ENCODE results near the gene TNFAIP8L1. TPM values are rescaled to one million over a fixed set of nuclear protein-coding genes. Genes with fewer than 3 reads are reported as not detected.

TNFAIP8L1 gene
- total and polyA plus RNA-seq, 2 of the 8 experiments (the other 6 are each of a cell fraction or from before 2014, with no cell fraction given), result 3.2 to 6.1 TPM

DNA sequence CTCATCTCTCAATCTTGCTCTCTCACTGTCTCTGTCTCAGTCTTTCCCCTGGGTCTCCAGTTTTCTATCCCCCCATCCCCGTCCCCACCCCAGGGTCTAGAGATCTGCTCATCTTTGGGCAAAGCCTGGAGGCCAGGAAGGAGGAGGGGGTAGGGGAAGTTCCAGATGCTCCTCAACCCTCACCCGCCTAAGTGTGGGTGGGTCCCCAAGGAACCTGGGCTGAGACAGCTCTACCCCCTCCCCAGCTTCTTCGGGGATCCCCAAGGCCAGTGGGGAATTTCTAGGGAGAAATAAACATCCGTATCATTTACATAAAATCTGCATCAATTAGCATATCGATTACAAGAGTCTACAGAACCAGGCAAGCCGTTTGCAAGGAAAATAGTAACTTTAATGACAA is 48.0 kb upstream of the TNFAIP8L1 start:
- Histone ChIP-seq H3K79me1 (ENCODE audit: low read depth, low read length) (no peaks in the 10 kb centered on the region), H3K79me2 (ENCODE audit: control insufficient read depth in 1 of 2, insufficient read depth in 2 of 2, low read length in 2 of 2) (no peaks in the 10 kb centered on the region), H3K18ac (ENCODE audit: extremely low read depth, low read length) (no peak overlapping the region), H2BK12ac (ENCODE audit: low read depth, low read length) (no peak overlapping the region), H3K23me2 (ENCODE audit: low read depth, low read length) (no peaks in the 10 kb centered on the region; the same call in 1 of the 2 replicates), H3K56ac (replicated peaks; ENCODE audit: insufficient read length, low read depth, low read length) (no peak overlapping the region), H4K5ac (ENCODE audit: insufficient read length, low read depth, low read length) (no peak overlapping the region), H3K14ac (ENCODE audit: insufficient read length) (no peak overlapping the region), H3K4ac (replicated peaks; ENCODE audit: insufficient read length, low read depth, low read length) (no peak overlapping the region), H3K4me2 (ENCODE audit: insufficient read depth in 1 of 2, low read depth in 2 of 2, low read length in 2 of 2) (no peak overlapping the region), H3K23ac (ENCODE audit: insufficient read length) (no peak overlapping the region), H4K8ac (ENCODE audit: extremely low read depth, insufficient read depth, low read length) (no peak overlapping the region; the same call in 1 of the 2 replicates), H2BK15ac (ENCODE audit: low read length) (no peak overlapping the region), H3K27ac (ENCODE audit: low read depth, low read length) (no peak overlapping the region), H3K36me3 (ENCODE audit: control insufficient read depth in 2 of 4, insufficient read depth in 4 of 4, low read length in 3 of 4) (no peaks in the 10 kb centered on the region), H3K9ac (replicated peaks in 1 of 4; ENCODE audit: extremely low read depth in 1 of 4, low read depth in 3 of 4, low read length in 3 of 4) (no peak overlapping the region), H3K27me3 (replicated peaks in 1 of 4; ENCODE audit: control insufficient read depth in 3 of 4, extremely low read depth in 1 of 4, insufficient read depth in 3 of 4, low read length in 3 of 4) (peaks cover 0 to 3% (median 0%) of the 10 kb centered on the region in 4 experiments; a peak in 1 of 7 replicates), H2AFZ (ENCODE audit: low read length) (no peak overlapping the region), H2AK5ac (ENCODE audit: low read depth, low read length) (no peak overlapping the region), H2BK20ac (ENCODE audit: low read length) (no peak overlapping the region), H4K91ac (replicated peaks; ENCODE audit: insufficient read length, low read length) (no peak overlapping the region), H2BK120ac (replicated peaks; ENCODE audit: low read depth, low read length) (no peak overlapping the region), H3K4me3 (ENCODE audit: extremely low read depth in 1 of 4, insufficient read depth in 2 of 4, low read depth in 3 of 4, low read length in 4 of 4) (no peak overlapping the region), H3K4me1 (replicated peaks in 1 of 4; ENCODE audit: control insufficient read depth in 3 of 4, insufficient read depth in 4 of 4, low read length in 3 of 4) (peaks cover 0 to 2% (median 0%) of the 10 kb centered on the region in 4 experiments; a peak in 1 of 7 replicates), H2BK5ac (ENCODE audit: low read depth, low read length) (no peak overlapping the region), H4K20me1 (replicated peaks in 1 of 2; ENCODE audit: control insufficient read depth in 1 of 2, insufficient read depth in 2 of 2, low read length in 2 of 2) (no peaks in the 10 kb centered on the region), H3K9me3 (ENCODE audit: insufficient read depth in 2 of 2, low read depth in 1 of 2, low read length in 1 of 2) (no peaks in the 10 kb centered on the region)
- 69% methylated on average over 6 of the region's 6 CpGs; no CpG with 5 or more reads in 1 of the 2 experiments for WGBS, 2 experiments (ENCODE audit: extremely low coverage in 1 of 2, insufficient coverage in 1 of 2, insufficient read length in 1 of 2, insufficient replicate concordance in 2 of 2, low coverage in 1 of 2, low lambda C conversion rate in 2 of 2, missing lambda C conversion rate in 1 of 2)
- ChIA-PET CTCF (ENCODE audit: partially characterized antibody) (interaction anchor here (0.8 to 7.1 kb wide), 7 partner anchors 11 to 42 kb away, joined by 4 to 34 read pairs (median 10); no protein-coding TSS in a partner anchor), POLR2A (ENCODE audit: partially characterized antibody) (no interaction called here)
- no peak for TF ChIP-seq CTBP2 (IDR thresholded peaks at IDR 0.05; ENCODE audit: borderline replicate concordance, insufficient read depth, insufficient read length, low read length)
- TF ChIP-seq CBX8 (IDR thresholded peaks at IDR 0.05; ENCODE audit: borderline replicate concordance, low read depth, low read length), result no peak
- TF ChIP-seq CHD1 (IDR thresholded peaks at IDR 0.05; ENCODE audit: low read depth, low read length), result no peak
- TF ChIP-seq BRCA1 (IDR thresholded peaks at IDR 0.05; ENCODE audit: low read depth, low read length), result no peak
- TF ChIP-seq SP2 (IDR thresholded peaks at IDR 0.05; ENCODE audit: low read length), result no peak
- no peak for TF ChIP-seq BCL11A (IDR thresholded peaks at IDR 0.05; ENCODE audit: low read depth in 2 of 2, low read length in 2 of 2)
- TF ChIP-seq RBBP5 (IDR thresholded peaks at IDR 0.05; ENCODE audit: borderline replicate concordance, low read depth, low read length), result no peak
- no peak for TF ChIP-seq KDM1A (IDR thresholded peaks at IDR 0.05; ENCODE audit: borderline replicate concordance, low read length)
- no peak for TF ChIP-seq GABPA (IDR thresholded peaks at IDR 0.05; ENCODE audit: borderline replicate concordance, insufficient read depth, low read length)
- TF ChIP-seq GTF2F1 (IDR thresholded peaks at IDR 0.05; ENCODE audit: borderline replicate concordance, low read depth, low read length), result no peak
- TF ChIP-seq PHF8 (conservative IDR thresholded peaks at IDR 0.05; ENCODE audit: low read depth, low read length), result no peak
- TF ChIP-seq RFX5 (IDR thresholded peaks at IDR 0.05; ENCODE audit: borderline replicate concordance, low read depth, low read length), result no peak
- no peak for TF ChIP-seq NANOG (IDR thresholded peaks at IDR 0.05; ENCODE audit: insufficient read depth, low read depth, low read length, poor library complexity, severe bottlenecking)
- FAIRE-seq (no peak), DNase-seq (ENCODE audit: low read depth in 1 of 2, low spot score in 2 of 2) (no peak)
